Measurements from ENCODE around the gene SRD5A1. TPM values are rescaled to one million over a fixed set of nuclear protein-coding genes. Genes with fewer than 3 reads are reported as not detected.

SRD5A1 gene
- total RNA-seq, 1 experiment from 2014 or later = 52.3 TPM

DNA sequence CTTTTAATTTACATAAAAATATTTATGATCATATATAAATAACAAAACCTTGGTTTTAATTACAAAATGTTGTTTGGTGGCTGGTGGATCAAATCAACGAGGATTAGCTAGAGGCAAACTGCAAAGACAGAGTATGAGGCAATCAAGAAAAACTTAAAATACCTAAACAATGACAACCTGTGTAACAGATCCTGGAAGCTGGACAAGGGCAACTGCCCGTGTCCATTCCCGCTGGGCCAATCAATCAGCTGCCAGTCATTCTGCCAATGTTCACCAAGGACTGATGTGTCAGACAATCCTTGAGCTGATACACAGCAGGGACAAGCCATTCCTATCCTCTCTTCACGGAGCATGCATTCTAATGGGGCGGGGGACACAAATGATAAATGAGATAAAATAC, 76.8 kb downstream of the SRD5A1 start:
- H4K20me1 ChIP-seq (ENCODE audit: insufficient read depth) = peaks cover 5% of the 10 kb centered on the region
- no peaks in the 10 kb centered on the region for H3K27me3 ChIP-seq (ENCODE audit: insufficient read depth, low read depth)
- TF ChIP-seq EZH2 (IDR thresholded peaks at IDR 0.05; ENCODE audit: low read depth) (no peak), CTCF (conservative IDR thresholded peaks at IDR 0.05) (no peak)
- BruUV-seq (replicated peaks) = no TSS peak
- H3K9me2 ChIP-seq (ENCODE audit: insufficient read depth) = no peaks in the 10 kb centered on the region
- H3K36me3 ChIP-seq (ENCODE audit: low read depth) = no peaks in the 10 kb centered on the region
- peaks cover 21% of the 10 kb centered on the region for H3F3A ChIP-seq (ENCODE audit: insufficient read depth, low read depth)
- peaks cover 7% of the 10 kb centered on the region for H3K79me2 ChIP-seq (ENCODE audit: low read depth)
- H3K4me1 ChIP-seq (replicated peaks; ENCODE audit: insufficient read depth) = peaks cover 12% of the 10 kb centered on the region
- no peak overlapping the region for H2AFZ ChIP-seq
- no peak overlapping the region for H3K27ac ChIP-seq
- ChIA-PET CTCF (no interaction called here), POLR2A (ENCODE audit: unreplicated experiment) (no interaction called here)
- H3K4me2 ChIP-seq = no peak overlapping the region
- intact Hi-C loops (cut with micrococcal nuclease; ENCODE audit: unreplicated experiment) = no loop called here
- no peak overlapping the region for H3K4me3 ChIP-seq
- DNase-seq = peak in 1 of 2 experiments; percentile 57
- H3K9me3 ChIP-seq (ENCODE audit: insufficient read depth, low read depth) = no peaks in the 10 kb centered on the region

- Histone ChIP-seq H3K27ac (no peak overlapping the region), H2AFZ (no peak overlapping the region), H3K9me3 (ENCODE audit: insufficient read depth, low read depth) (no peaks in the 10 kb centered on the region), H3K4me2 (peak overlapping the region; percentile 81; the same call in 1 of the 2 replicates), H3K4me3 (no peak overlapping the region), H3K36me3 (ENCODE audit: low read depth) (no peaks in the 10 kb centered on the region), H3K4me1 (replicated peaks; ENCODE audit: insufficient read depth) (peaks cover 15% of the 10 kb centered on the region), H3K9me2 (ENCODE audit: insufficient read depth) (no peaks in the 10 kb centered on the region), H4K20me1 (ENCODE audit: insufficient read depth) (peaks cover 11% of the 10 kb centered on the region), H3K79me2 (ENCODE audit: low read depth) (peaks cover 14% of the 10 kb centered on the region), H3K27me3 (ENCODE audit: insufficient read depth, low read depth) (no peaks in the 10 kb centered on the region), H3F3A (ENCODE audit: insufficient read depth, low read depth) (peaks cover 19% of the 10 kb centered on the region)
- no TSS peak for BruUV-seq (replicated peaks)
- TF ChIP-seq EZH2 (IDR thresholded peaks at IDR 0.05; ENCODE audit: low read depth) (no peak), CTCF (conservative IDR thresholded peaks at IDR 0.05) (no peak)
- ChIA-PET CTCF (no interaction called here), POLR2A (ENCODE audit: unreplicated experiment) (no interaction called here)
- no peak for DNase-seq
- intact Hi-C loops (cut with micrococcal nuclease; ENCODE audit: unreplicated experiment) = no loop called here
These were observed 77.5 kb downstream of the SRD5A1 start for GRCh38 chr5:6710551-6711318.

- H3K4me2 ChIP-seq = peak overlapping the region; percentile 81
- H4K20me1 ChIP-seq (ENCODE audit: insufficient read depth) = peaks cover 20% of the 10 kb centered on the region
- no peaks in the 10 kb centered on the region for H3K9me2 ChIP-seq (ENCODE audit: insufficient read depth)
- peaks cover 19% of the 10 kb centered on the region for H3F3A ChIP-seq (ENCODE audit: insufficient read depth, low read depth)
- ChIA-PET POLR2A (ENCODE audit: unreplicated experiment) (no interaction called here), CTCF (interaction anchor here (0.6 kb wide), 1 partner anchor 78 kb away, joined by 4 read pairs; no protein-coding TSS in a partner anchor)
- no TSS peak for BruUV-seq (replicated peaks)
- H3K79me2 ChIP-seq (ENCODE audit: low read depth) = peaks cover 22% of the 10 kb centered on the region
- intact Hi-C loops (cut with micrococcal nuclease; ENCODE audit: unreplicated experiment) = loop anchor here (1.0 to 2.0 kb wide), 4 partner anchors 55 to 1289 kb away; partner anchors contain the start of genes ICE1, MED10, NSUN2 and SRD5A1
- H3K27ac ChIP-seq = peak overlapping the region; percentile 88
- no peak for DNase-seq
- no peaks in the 10 kb centered on the region for H3K27me3 ChIP-seq (ENCODE audit: insufficient read depth, low read depth)
- peaks cover 23% of the 10 kb centered on the region for H3K4me1 ChIP-seq (replicated peaks; ENCODE audit: insufficient read depth)
- no peaks in the 10 kb centered on the region for H3K36me3 ChIP-seq (ENCODE audit: low read depth)
- TF ChIP-seq EZH2 (IDR thresholded peaks at IDR 0.05; ENCODE audit: low read depth) (no peak), CTCF (conservative IDR thresholded peaks at IDR 0.05) (no peak; the same call in 1 of the 2 replicates)
- H3K9me3 ChIP-seq (ENCODE audit: insufficient read depth, low read depth) = no peaks in the 10 kb centered on the region
- H2AFZ ChIP-seq = peak overlapping the region; percentile 99
- peak overlapping the region; percentile 72 for H3K4me3 ChIP-seq
These were observed 78.3 kb downstream of the SRD5A1 start for GRCh38 chr5:6711409-6712141.
